ENCODE data around the gene PPP1R9A.

PPP1R9A gene

DNA sequence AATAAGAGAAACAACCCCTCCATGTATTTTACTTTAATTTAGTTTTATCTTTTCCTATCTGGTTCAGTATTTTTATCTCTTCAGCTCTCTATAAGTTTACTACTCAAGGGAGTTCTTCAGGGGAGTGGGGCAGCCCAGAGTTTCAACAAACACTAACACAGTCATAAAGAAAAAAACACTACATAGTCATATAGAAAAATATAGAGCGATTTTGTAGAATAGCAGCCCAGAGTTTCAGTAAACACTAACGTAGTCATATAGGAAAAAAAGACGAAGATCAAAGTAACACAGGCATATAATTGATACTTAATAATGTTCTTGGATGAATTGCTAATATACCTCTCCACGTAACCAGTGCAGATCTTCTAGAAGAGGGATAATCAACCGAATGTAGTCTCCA, 362.2 kb downstream of the PPP1R9A start:
- DNase-seq = no peak

DNA sequence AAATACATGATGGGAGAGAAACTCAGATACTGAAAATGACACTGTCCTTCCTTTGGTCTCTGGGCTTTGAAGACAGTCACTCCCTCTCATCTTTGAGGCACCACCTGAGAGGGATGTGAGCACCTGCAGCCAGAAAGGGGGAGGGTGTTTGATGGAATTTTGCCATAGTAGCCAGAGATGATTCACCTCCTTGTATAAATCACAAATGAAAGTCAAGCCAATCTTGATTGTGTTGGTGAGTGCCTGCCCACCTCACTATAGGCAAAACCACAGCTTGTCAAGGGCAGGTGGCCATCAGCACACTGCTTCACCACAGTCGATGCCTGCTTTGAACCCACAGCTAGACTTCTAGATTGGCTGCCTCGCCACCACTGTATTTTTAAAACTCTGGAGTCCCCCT, 368.7 kb downstream of the PPP1R9A start:
- no peak for DNase-seq

DNA sequence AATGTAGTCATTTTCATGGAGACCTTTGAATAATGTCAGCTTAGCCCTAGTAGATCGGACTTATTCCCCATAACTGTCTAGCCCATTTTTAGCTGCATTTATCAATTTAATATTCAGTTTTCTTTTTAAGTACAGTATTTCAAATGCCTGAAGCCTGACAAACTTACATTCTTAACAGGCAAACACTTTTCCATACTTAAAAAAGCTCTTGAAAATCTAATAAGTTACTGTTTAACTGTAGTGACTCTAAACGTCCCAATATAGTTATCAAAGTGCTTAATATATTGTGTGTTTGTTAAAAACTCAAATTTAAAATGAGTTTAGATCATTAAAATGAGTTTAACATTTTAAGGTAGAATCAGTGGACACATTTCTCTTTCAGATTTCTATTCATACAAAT, 372.0 kb downstream of the PPP1R9A start:
- no peak for DNase-seq

GRCh38 chr7:95286096-95286495, 378.7 kb downstream of the PPP1R9A start:
- no peak for DNase-seq

- DNase-seq = no peak
Observed at GRCh38 chr7:95290166-95290830, 382.9 kb downstream of the PPP1R9A start.

- DNase-seq = no peak
Observed at GRCh38 chr7:95295397-95295796, 388.0 kb downstream of the PPP1R9A start.

GRCh38 chr7:95296456-95296855, 389.1 kb downstream of the PPP1R9A start:
- no peak for DNase-seq

DNA sequence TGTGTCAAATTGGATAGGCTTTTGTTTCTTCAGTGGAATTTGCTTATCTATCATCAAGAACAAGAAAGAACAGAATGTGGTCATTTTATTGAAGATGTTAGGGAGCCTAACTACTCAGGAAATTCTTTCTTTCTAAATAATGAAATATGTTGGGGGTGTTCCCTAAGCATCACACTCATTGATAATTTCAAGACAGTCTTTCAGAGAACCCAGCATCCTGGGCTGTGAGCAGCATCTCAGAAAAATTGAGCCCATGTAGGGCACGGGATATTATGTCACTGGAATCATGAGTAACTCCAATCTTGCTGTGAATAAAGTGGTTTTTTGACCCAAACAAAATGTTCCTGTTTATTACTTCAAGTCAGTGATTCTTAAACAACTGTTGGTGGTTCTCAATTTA, 389.6 kb downstream of the PPP1R9A start:
- DNase-seq = no peak

GRCh38 chr7:95298091-95298490, 390.7 kb downstream of the PPP1R9A start:
- DNase-seq = no peak

DNA sequence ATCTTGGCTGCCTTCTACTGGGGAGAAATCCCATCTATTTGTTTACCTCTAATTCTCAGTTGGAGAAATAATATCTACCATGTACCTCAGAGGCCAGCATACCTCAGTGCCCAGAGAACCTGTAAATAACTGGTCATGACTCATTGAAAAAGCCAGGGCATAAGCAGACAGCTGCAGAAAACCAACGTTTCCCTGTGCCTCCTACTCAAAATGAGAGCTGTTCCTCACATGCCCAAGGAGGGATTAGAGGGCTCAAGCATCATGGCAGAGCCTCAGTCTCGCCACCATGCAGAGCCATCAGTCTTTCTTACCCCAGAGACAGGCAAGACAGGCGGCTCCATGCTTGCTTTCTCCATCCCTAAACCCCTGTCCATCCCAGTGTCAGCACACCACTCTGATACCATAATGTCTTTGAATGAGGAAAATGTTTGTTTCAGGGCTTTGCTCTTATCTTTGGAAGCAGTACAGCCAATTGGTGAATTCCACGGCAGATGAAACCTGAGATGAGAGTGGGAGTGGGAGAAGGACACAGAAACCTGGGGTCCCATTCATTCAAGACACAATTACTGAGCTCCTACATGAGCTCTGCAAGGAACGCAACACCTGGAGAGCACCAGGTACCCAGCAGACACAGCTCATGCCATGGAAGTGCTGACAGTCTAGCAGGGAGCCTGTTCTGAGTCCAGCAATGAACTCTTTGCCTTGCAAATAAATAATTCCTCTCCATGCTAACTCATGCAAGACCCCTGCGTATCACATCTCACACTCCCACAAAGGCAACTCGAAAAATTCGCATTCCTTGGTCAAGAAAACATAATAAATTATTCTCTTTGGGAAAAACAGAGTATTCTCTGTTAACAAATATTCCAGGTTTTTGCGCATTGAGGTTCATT, 395.9 kb downstream of the PPP1R9A start:
- no peak for DNase-seq

DNA sequence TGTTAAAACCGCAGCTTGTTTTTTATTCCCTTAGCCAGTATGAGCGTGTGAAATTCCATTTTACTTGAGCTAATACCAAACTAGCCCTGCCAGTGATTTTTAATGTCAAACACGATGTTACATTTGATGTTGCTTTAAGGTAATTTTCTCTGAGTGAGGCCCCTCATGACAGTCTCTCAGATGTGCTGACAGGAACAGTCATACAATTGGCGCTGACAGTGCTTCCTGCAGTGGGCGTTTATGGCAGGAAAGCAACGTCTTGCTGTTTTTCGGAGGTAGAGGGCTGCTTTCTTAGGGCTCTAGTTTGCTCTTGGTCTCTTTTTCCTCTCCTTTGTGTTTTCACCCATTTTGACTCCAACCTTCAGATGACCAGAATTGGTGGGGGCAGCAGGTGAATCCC, 397.6 kb downstream of the PPP1R9A start:
- no peak for DNase-seq

- no peak for DNase-seq
Observed at GRCh38 chr7:95309951-95310350, 402.6 kb downstream of the PPP1R9A start.

DNA sequence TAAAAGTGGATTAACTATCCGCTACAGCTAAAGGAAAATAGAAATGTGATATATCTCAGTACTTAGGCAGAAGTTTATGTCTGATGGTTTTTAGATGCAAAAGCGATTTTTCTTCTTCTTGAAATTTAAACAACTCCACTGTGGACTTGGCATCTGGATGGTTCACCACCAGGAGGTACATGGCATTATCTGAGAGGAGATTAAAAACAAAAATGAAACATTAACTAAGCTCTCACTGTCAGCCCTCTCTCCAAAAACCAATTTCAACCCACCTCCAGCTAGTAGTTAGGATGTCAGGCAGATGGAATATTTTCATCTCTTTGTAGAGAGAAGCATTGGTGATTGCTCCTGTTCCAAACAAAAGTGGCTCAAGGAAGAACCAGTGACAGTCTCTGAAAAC, 404.0 kb downstream of the PPP1R9A start:
- no peak for DNase-seq

DNA sequence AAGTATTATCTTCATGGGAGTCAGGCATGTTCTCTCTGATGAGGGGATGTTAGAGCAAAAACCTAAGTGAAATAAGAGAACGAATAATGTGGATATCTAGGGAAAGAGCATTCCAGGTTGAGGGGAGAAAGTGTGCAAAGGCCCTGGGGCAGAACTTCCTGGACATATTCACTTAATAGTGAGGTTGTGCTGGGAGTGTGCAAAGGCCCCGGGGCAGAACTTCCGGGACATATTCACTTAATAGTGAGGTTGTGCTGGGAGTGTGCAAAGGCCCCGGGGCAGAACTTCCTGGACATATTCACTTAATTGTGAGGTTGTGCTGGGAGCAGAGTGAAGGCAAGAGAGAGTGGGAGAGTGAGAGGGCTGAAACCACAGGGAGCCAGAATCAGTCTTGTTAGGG, 405.2 kb downstream of the PPP1R9A start:
- DNase-seq = no peak

DNA sequence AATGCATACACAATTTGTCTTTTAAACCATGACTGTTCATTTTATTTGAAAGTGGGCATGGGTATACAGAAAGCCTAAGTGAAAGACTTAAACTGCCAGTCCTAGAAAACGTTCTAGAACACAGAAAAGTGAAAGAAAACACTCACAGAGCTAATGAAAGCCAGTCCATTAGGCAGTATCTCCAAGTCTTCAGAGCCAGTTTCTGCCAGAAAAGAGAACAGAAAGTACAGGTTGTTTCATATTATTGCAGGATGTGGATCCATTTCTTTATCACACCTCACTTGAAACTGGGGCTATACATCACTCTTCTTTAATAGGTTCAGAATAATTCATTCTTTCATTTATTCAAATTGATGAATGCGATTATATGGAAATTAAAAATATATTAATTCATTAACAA, 409.2 kb downstream of the PPP1R9A start:
- no peak for DNase-seq

- DNase-seq = no peak
Observed at GRCh38 chr7:95317546-95317945, 410.2 kb downstream of the PPP1R9A start.

DNA sequence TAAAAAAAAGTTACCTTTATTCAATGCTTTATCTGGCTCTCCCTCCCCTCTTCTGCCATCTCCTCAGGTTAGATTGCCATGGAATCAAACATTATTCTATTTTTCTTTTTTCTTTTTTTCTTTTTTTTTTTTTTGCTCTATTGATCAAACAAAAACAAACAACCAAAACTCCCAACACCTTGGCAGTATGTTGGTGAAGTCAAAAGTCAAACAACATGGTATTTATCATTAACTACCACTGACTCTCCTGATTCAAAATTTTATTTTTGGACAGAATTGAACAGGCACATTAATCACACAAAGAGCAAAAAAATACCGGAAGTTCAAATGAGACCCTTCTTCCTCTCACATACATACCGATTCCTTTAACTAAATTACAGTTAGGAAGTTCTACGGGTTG, 410.6 kb downstream of the PPP1R9A start:
- no peak for DNase-seq

DNA sequence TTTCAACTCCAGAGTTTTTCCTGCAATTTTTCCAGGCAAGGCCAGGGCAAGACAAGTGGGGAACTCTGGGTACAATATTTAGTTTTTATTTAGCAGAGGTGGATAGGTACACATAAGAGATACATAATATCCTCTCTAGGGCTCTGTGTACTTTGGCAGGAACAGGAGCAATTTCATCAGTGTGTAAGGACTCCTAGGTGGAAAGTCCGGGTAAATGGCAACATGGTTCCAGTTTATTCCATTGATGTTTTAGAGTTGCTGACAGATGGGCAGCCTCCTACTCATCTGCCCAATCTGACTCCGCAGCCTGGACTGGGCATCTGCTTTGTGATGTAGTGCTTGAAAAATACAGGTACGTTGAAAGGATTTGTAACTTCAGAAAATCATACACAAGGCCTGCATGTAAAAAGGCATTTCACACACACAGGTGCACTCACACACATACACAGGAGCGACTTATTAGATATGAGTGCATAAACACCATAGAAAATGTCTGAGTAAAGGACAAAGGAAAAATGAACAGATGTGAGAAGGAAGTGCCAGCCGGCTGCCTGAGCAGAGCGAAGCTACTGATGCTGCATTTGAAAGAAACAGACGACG, 411.2 kb downstream of the PPP1R9A start:
- no peak for DNase-seq

GRCh38 chr7:95319570-95319969, 412.2 kb downstream of the PPP1R9A start:
- DNase-seq = no peak

DNA sequence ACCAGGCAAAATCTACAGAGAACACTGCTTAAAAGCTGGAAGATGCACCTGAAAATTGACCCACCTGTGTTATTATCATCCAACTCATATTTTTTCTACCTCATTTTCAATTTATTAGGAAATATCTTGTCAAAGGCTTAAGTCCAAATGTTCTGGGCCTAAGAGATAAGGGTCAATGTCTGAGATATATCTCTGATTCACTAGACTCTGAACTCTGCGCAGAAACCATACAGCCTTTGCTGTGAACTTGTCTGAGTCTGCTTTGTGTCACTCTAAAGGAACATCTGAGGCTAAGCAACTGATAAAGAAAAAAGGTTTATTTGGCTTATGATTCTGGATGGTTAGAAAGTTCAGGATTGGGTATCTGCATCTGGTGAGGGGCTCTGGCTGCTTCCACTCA, 413.3 kb downstream of the PPP1R9A start:
- no peak for DNase-seq

DNA sequence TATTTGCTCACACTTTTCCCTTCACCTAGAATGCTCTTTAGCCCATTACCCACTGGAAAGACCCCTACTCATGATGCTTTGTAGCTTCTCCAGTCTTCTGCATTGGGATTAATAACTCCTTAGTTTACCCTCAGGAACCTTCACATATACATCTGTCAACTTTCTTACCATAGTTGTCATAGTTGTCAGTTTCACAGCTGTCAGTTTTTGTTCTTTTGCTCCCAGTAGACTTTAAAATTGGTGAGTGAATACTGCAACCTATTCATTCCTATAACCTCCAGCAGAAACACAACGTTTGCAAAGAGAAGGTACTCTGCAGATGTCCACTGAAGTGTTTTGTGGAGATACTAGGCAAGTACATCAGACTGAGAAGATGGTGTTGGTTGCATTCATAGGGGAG, 414.3 kb downstream of the PPP1R9A start:
- DNase-seq = no peak

- DNase-seq = no peak
Observed at GRCh38 chr7:95322396-95322795, 415.0 kb downstream of the PPP1R9A start.

DNA sequence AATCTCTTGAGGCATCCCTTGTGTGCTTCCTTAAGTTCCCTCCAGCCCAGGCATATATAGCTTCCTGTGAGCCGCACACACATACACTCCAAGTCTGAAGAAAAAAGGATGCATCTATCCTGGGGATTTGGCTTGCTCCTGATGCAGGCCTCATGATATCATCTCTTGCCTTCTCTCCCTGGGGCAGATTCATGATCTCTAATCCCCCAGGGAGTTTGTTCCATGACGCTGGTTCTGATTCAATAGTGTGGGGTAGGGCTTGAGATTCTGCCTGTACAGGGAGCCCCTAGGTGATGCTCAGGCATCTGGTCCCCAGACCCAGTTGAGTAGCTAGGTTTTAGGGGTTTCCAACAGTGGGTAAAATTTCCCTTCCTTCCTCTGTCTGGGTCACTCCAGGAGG, 415.5 kb downstream of the PPP1R9A start:
- DNase-seq = no peak
